Measurements from ENCODE around the gene LRCH4. TPM values are rescaled to one million over a fixed set of nuclear protein-coding genes. Genes with fewer than 3 reads are reported as not detected.

LRCH4 gene
- total and polyA plus RNA-seq, 9 of the 15 experiments (the other 6 are each of a cell fraction or from before 2014, with no cell fraction given), result 0.06 to 63.3 (median 15.0) TPM

- TF ChIP-seq GMEB1 (CRISPR knock-in tag; IDR thresholded peaks at IDR 0.05) (peak; percentile 88), NCOR1 (IDR thresholded peaks at IDR 0.05) (no peak), NONO (IDR thresholded peaks at IDR 0.05; ENCODE audit: low read depth in 2 of 2, low read length in 1 of 2) (no peak), RBM22 (IDR thresholded peaks at IDR 0.05; ENCODE audit: low read depth, low read length, poor library complexity, severe bottlenecking) (no peak), GTF2A2 (tag; IDR thresholded peaks at IDR 0.05) (no peak), ZNF253 (CRISPR knock-in tag; conservative IDR thresholded peaks at IDR 0.05) (no peak), ZNF57 (CRISPR knock-in tag; IDR thresholded peaks at IDR 0.05) (no peak), EP300 (IDR thresholded peaks at IDR 0.05; ENCODE audit: low read length) (no peak), FOXO4 (CRISPR knock-in tag; IDR thresholded peaks at IDR 0.05) (no peak), RNF2 (IDR thresholded peaks at IDR 0.05) (peak; percentile 62; the same call in 1 of the 2 replicates), FOXA3 (CRISPR knock-in tag; conservative IDR thresholded peaks at IDR 0.05 in 1 of 2, IDR thresholded peaks at IDR 0.05 in 1 of 2) (no peak), ZFP30 (CRISPR knock-in tag; IDR thresholded peaks at IDR 0.05; ENCODE audit: borderline replicate concordance) (no peak), ZC3H11A (IDR thresholded peaks at IDR 0.05; ENCODE audit: low read depth, low read length) (no peak), KDM4B (IDR thresholded peaks at IDR 0.05; ENCODE audit: borderline replicate concordance in 2 of 2, low read depth in 1 of 2) (peak in 1 of 2 experiments; percentile 72; a peak in 1 of 4 replicates), RAD51 (IDR thresholded peaks at IDR 0.05; ENCODE audit: borderline replicate concordance, low read depth) (no peak; the same call in 1 of the 2 replicates), ERF (CRISPR knock-in tag; IDR thresholded peaks at IDR 0.05) (no peak), E2F3 (CRISPR knock-in tag; IDR thresholded peaks at IDR 0.05) (peak; percentile 88), SIRT6 (IDR thresholded peaks at IDR 0.05; ENCODE audit: low read depth, low read length) (no peak)
- TF ChIP-seq, protein P1, sequence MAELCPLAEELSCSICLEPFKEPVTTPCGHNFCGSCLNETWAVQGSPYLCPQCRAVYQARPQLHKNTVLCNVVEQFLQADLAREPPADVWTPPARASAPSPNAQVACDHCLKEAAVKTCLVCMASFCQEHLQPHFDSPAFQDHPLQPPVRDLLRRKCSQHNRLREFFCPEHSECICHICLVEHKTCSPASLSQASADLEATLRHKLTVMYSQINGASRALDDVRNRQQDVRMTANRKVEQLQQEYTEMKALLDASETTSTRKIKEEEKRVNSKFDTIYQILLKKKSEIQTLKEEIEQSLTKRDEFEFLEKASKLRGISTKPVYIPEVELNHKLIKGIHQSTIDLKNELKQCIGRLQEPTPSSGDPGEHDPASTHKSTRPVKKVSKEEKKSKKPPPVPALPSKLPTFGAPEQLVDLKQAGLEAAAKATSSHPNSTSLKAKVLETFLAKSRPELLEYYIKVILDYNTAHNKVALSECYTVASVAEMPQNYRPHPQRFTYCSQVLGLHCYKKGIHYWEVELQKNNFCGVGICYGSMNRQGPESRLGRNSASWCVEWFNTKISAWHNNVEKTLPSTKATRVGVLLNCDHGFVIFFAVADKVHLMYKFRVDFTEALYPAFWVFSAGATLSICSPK (IDR thresholded peaks at IDR 0.05; ENCODE audit: borderline replicate concordance), result no peak
- TF ChIP-seq, protein P2, sequence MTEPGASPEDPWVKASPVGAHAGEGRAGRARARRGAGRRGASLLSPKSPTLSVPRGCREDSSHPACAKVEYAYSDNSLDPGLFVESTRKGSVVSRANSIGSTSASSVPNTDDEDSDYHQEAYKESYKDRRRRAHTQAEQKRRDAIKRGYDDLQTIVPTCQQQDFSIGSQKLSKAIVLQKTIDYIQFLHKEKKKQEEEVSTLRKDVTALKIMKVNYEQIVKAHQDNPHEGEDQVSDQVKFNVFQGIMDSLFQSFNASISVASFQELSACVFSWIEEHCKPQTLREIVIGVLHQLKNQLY (CRISPR knock-in tag; conservative IDR thresholded peaks at IDR 0.05), result no peak
Measured at GRCh38 chr7:100538654-100539435, 47.1 kb downstream of the LRCH4 start, which contains the start of gene AGFG2 (continued).

Data from K562 (cell line).